Lung (tissue), 12 donors: Measurements from ENCODE around the gene SDC4. TPM values are rescaled to one million over a fixed set of nuclear protein-coding genes. Genes with fewer than 3 reads are reported as not detected.

Source experiments
- ATAC-seq: fragments of 200-7000 bp; cut with Tn5 transposase; one replicate; pipeline ENCODE4 v1.9.1; 2020; ENCODE audit warnings: moderate number of reproducible peaks; ENCODE audit not compliant: insufficient read depth, low FRiP score
- DNase-seq, 3 donors: peaks; one replicate each; pipeline ENCODE4 v3.0.0-alpha.2; 2013 to 2017
- H3K27ac ChIP-seq, 2 donors: one replicate each; pipeline ENCODE4 v1.5.1; 2013; ENCODE audit warnings: mild to moderate bottlenecking in 2 of 2, moderate library complexity in 2 of 2, control low read depth in 1 of 2, inconsistent platforms in 1 of 2, low read depth in 1 of 2, low read length in 1 of 2
- H3K27me3 ChIP-seq, 3 donors: one replicate each; pipeline ENCODE4 v1.5.1; 2013; ENCODE audit warnings: low read length in 2 of 3; ENCODE audit not compliant: control insufficient read depth in 3 of 3, insufficient read depth in 3 of 3
- H3K36me3 ChIP-seq, 4 donors: one replicate each; pipeline ENCODE4 v1.5.1; 2013; ENCODE audit warnings: low read length in 4 of 4, mild to moderate bottlenecking in 1 of 4, moderate library complexity in 1 of 4; ENCODE audit not compliant: control insufficient read depth in 4 of 4, insufficient read depth in 4 of 4
- H3K4me1 ChIP-seq, 5 donors: one replicate each; pipeline ENCODE4 v1.5.1; 2013; ENCODE audit warnings: low read length in 5 of 5, mild to moderate bottlenecking in 2 of 5, moderate library complexity in 1 of 5; ENCODE audit not compliant: control insufficient read depth in 5 of 5, insufficient read depth in 5 of 5
- H3K4me3 ChIP-seq: one replicate; pipeline ENCODE4 v1.5.1; 2013; ENCODE audit warnings: mild to moderate bottlenecking, control low read depth, moderate library complexity
- H3K9ac ChIP-seq, 2 donors: one replicate each; pipeline ENCODE4 v1.5.1; 2013; ENCODE audit warnings: low read length in 2 of 2, control low read depth in 1 of 2; ENCODE audit not compliant: insufficient read depth in 1 of 2
- H3K9me3 ChIP-seq, 4 donors: one replicate each; pipeline ENCODE4 v1.5.1; 2013; ENCODE audit warnings: low read length in 3 of 4, mild to moderate bottlenecking in 1 of 4, moderate library complexity in 1 of 4; ENCODE audit not compliant: control insufficient read depth in 4 of 4, insufficient read depth in 3 of 4
- WGBS, 2 donors: extraction: QIAGEN DNeasy Blood & Tissue Kit; methylation state at CpG; one replicate each; pipeline ENCODE4 v1.1.7; 2013; 5-methylcytosine and 5-hydroxymethylcytosine counted together
- polyA plus RNA-seq, 2 donors: library from polyadenylated mRNA; stranded (reverse); fragments of 200-250 nt; gene quantifications; one replicate each; pipeline ENCODE4 v1.2.1, GENCODE V29; 2013
- total RNA-seq, 2 donors: library from RNA; depleted of rRNA in 1 of 2; stranded (reverse); fragments of >200 nt in 1 of 2; gene quantifications; one replicate each; pipeline ENCODE4 v1.2.1, GENCODE V29; 2014 to 2021
- TF ChIP-seq, protein P1 (sequence below): IDR thresholded peaks from 2 replicates; pipeline ENCODE4 v1.5.1; 2012; ENCODE audit warnings: mild to moderate bottlenecking; ENCODE audit errors: control extremely low read depth, extremely low read depth
- donor health status: control.
- donor health status: control.
- donor health status: Bipolar disorder and iron deficiency.
- donor health status: healthy.
- donor health status: DM: yes; HTN: yes; CAD: no.

The SDC4 gene
- total and polyA plus RNA-seq, 4 donors: 239 to 313 (median 254) TPM

DNA sequence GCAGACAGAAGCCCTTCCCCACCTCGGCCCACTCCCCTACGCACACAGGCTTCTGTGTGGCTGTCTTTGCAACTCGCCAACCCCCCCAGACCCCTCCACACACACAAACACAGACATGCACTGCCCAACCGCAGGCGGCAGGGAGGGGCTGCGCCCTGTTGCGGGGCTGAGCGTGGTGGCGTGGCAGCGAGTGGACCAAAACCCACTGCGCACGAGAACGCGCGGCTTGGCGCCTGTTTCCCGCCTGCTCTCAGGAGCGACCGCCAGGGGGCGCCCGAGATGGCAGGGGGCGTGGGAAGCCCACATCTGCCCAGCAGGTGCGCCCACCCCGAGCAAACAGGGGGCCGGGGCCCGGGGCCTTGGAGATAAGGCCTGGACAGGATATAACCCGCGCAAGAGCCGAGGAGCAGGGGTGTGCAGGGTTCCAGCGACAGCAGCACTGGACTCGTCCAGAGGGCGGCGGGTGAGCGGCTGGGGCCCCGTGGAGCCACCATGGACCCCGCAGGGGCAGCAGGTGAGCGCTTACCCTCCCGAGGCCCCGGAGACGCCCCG lies 41.7 kb downstream of the SDC4 start, which contains the start of gene RBPJL:
Gene RBPJL, plus strand, starts transcription at position 410 of the 552 bp plus-strand sequence. Its CDS starts 83 bp downstream, at position 493.
- Histone ChIP-seq H3K9me3 (no peaks in the 10 kb centered on the region), H3K9ac (no peak within 1 kb of the TSS), H3K36me3 (no peaks in the 10 kb centered on the region), H3K27ac (no peak within 1 kb of the TSS), H3K27me3 (peaks cover 0 to 37% (median 36%) of the 10 kb centered on the region in 3 donors), H3K4me1 (peaks cover 0 to 5% (median 0%) of the 10 kb centered on the region in 5 donors), H3K4me3 (no peak within 1 kb of the TSS)
- 19 to 20% methylated on average over 41 of the region's 41 CpGs for WGBS, 2 donors
- ATAC-seq (no peak), DNase-seq (no peak)
- TF ChIP-seq, protein P1, sequence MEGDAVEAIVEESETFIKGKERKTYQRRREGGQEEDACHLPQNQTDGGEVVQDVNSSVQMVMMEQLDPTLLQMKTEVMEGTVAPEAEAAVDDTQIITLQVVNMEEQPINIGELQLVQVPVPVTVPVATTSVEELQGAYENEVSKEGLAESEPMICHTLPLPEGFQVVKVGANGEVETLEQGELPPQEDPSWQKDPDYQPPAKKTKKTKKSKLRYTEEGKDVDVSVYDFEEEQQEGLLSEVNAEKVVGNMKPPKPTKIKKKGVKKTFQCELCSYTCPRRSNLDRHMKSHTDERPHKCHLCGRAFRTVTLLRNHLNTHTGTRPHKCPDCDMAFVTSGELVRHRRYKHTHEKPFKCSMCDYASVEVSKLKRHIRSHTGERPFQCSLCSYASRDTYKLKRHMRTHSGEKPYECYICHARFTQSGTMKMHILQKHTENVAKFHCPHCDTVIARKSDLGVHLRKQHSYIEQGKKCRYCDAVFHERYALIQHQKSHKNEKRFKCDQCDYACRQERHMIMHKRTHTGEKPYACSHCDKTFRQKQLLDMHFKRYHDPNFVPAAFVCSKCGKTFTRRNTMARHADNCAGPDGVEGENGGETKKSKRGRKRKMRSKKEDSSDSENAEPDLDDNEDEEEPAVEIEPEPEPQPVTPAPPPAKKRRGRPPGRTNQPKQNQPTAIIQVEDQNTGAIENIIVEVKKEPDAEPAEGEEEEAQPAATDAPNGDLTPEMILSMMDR: no peak

DNA sequence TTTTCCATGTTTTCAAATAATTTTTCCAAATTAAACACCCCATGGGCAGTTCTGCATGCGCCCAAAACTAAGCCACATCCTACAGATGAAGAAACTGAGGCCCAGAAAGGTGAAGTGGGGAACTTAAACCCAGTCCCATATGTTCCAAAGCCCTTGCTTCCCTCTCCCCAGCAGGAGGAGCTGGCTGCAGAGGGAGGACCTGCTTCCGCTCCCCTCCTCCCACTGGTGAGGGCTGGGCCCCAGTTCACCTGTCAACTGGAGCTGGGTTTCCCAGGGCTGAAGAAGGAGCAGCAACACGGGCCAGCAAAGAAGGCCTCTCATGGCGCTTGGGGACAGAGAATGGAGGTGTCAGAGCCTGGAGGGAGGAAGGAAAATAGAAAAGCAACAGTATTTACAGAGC lies 43.0 kb downstream of the SDC4 start:
- H3K4me1 ChIP-seq: peaks cover 0 to 5% (median 0%) of the 10 kb centered on the region in 5 donors
- no peak overlapping the region for H3K4me3 ChIP-seq
- H3K36me3 ChIP-seq: no peaks in the 10 kb centered on the region
- no peaks in the 10 kb centered on the region for H3K9me3 ChIP-seq
- WGBS, 2 donors: 62 to 65% methylated on average over 4 of the region's 4 CpGs
- DNase-seq (no peak), ATAC-seq (no peak)
- TF ChIP-seq, protein P1: no peak
- H3K27me3 ChIP-seq: peaks cover 0 to 37% (median 27%) of the 10 kb centered on the region in 3 donors
- H3K27ac ChIP-seq: no peak overlapping the region
- H3K9ac ChIP-seq: no peak overlapping the region

DNA sequence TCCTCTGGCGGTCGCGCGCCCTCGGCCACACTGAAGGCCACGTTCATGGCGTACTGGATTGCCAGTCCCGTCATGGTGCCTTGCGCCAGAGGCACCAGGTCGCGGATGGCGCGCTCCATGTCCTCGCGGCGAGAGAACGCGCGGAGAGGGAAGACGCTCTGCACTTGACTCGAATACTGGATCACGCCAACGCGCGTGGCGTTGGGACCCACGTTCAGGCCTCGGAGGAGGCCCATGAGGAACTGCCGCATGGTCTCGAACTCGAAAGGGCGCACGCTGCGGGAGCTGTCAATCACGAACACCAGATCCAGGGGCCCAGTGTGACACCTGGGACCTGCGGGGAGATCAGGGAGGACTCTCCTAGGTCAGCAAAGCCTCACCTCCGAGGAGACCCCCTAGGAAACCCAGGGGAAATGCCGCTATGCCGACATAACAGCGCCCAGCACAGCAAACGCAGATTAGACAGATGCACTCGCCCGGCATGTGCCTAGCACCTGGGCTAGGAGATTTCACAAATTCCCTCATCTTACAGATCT lies 43.7 kb downstream of the SDC4 start:
- H3K27me3 ChIP-seq: peaks cover 0 to 37% (median 27%) of the 10 kb centered on the region in 3 donors
- ATAC-seq (no peak), DNase-seq (no peak)
- no peak overlapping the region for H3K27ac ChIP-seq
- H3K9me3 ChIP-seq: no peaks in the 10 kb centered on the region
- no peaks in the 10 kb centered on the region for H3K36me3 ChIP-seq
- H3K4me1 ChIP-seq: peaks cover 0 to 5% (median 0%) of the 10 kb centered on the region in 5 donors
- 64 to 79% methylated on average over 43 of the region's 43 CpGs for WGBS, 2 donors
- no peak overlapping the region for H3K4me3 ChIP-seq
- TF ChIP-seq, protein P1: no peak
- H3K9ac ChIP-seq: no peak overlapping the region
